H1 (cell line): Measurements from ENCODE around the gene NXPH1. TPM values are rescaled to one million over a fixed set of nuclear protein-coding genes. Genes with fewer than 3 reads are reported as not detected.

Experiments used
- CTCF ChIA-PET: fragments of 300-600 bp; sonication (Branson Sonifier 250); formaldehyde crosslinking; loops from one replicate; lab custom pipeline; 2021; ENCODE audit not compliant: partially characterized antibody; lab: Charles Lee
- POLR2A ChIA-PET: fragments of 300-600 bp; sonication (Branson Sonifier 250); formaldehyde crosslinking; loops from one replicate; lab custom pipeline; 2021; ENCODE audit warnings: inconsistent platforms; ENCODE audit not compliant: partially characterized antibody; lab: Charles Lee
- DNase-seq, 2 experiments: peaks; one replicate each; pipeline versions ENCODE4 v3.0.0 to v3.0.0-alpha.2; 2010 to 2022; ENCODE audit warnings: low spot score in 2 of 2, low read depth in 1 of 2, mixed read lengths in 1 of 2
- FAIRE-seq: peaks from 2 replicates; lab custom pipeline; 2011; peaks lifted over from hg19 to GRCh38; lab: Jason Lieb, UNC
- H2AFZ ChIP-seq: 2 replicates; pipeline ENCODE4 v1.8.1; 2012; ENCODE audit warnings: low read length, inconsistent platforms
- H2AK5ac ChIP-seq: 2 replicates; pipeline ENCODE4 v1.6.1; 2013; ENCODE audit warnings: low read depth, low read length
- H2BK120ac ChIP-seq: replicated peaks from 2 replicates; pipeline ENCODE3; 2013; ENCODE audit warnings: low read depth, low read length, inconsistent platforms
- H2BK12ac ChIP-seq: 2 replicates; pipeline ENCODE4 v1.6.1; 2013; ENCODE audit warnings: low read depth, low read length
- H2BK15ac ChIP-seq: 2 replicates; pipeline ENCODE4 v1.6.1; 2013; ENCODE audit warnings: low read length
- H2BK20ac ChIP-seq: 2 replicates; pipeline ENCODE4 v1.6.1; 2013; ENCODE audit warnings: low read length
- H2BK5ac ChIP-seq: 2 replicates; pipeline ENCODE4 v1.6.1; 2013; ENCODE audit warnings: low read depth, low read length
- H3K14ac ChIP-seq: 2 replicates; pipeline ENCODE4 v1.6.1; 2013; ENCODE audit warnings: inconsistent platforms; ENCODE audit not compliant: insufficient read length
- H3K18ac ChIP-seq: 2 replicates; pipeline ENCODE4 v1.6.1; 2013; ENCODE audit warnings: low read length; ENCODE audit errors: extremely low read depth
- H3K23ac ChIP-seq: 2 replicates; pipeline ENCODE4 v1.6.1; 2013; ENCODE audit warnings: inconsistent platforms; ENCODE audit not compliant: insufficient read length
- H3K23me2 ChIP-seq: 2 replicates; pipeline ENCODE4 v1.6.1; 2013; ENCODE audit warnings: low read depth, low read length
- H3K27ac ChIP-seq: 2 replicates; pipeline ENCODE4 v1.6.1; 2011; ENCODE audit warnings: low read depth, low read length, inconsistent platforms
- H3K27me3 ChIP-seq, 4 experiments: replicated peaks in 1 of 4; 1 replicate in 1 of 4; 2 replicates in 3 of 4; pipeline versions ENCODE4 v1.6.1 to v1.8.1; 2011 to 2013; ENCODE audit warnings: low read length in 3 of 4, mild to moderate bottlenecking in 3 of 4, inconsistent platforms in 2 of 4, mixed read lengths in 2 of 4, moderate library complexity in 1 of 4; ENCODE audit not compliant: control insufficient read depth in 3 of 4, insufficient read depth in 3 of 4; ENCODE audit errors: extremely low read depth in 1 of 4
- H3K36me3 ChIP-seq, 4 experiments: 2 replicates each; pipeline versions ENCODE4 v1.6.1 to v1.8.1; 2011 to 2013; ENCODE audit warnings: mild to moderate bottlenecking in 4 of 4, low read length in 3 of 4, moderate library complexity in 2 of 4, control low read depth in 1 of 4, inconsistent platforms in 1 of 4; ENCODE audit not compliant: insufficient read depth in 4 of 4, control insufficient read depth in 2 of 4
- H3K4ac ChIP-seq: replicated peaks from 2 replicates; pipeline ENCODE3; 2013; ENCODE audit warnings: low read length, low read depth, mixed read lengths, inconsistent platforms; ENCODE audit not compliant: insufficient read length
- H3K4me1 ChIP-seq, 4 experiments: replicated peaks in 1 of 4; 1 replicate in 1 of 4; 2 replicates in 3 of 4; pipeline versions ENCODE4 v1.6.1 to v1.8.1; 2011 to 2013; ENCODE audit warnings: low read length in 3 of 4, inconsistent platforms in 2 of 4, mixed read lengths in 1 of 4; ENCODE audit not compliant: insufficient read depth in 4 of 4, control insufficient read depth in 3 of 4
- H3K4me2 ChIP-seq, 2 experiments: 2 replicates each; pipeline versions ENCODE4 v1.6.1 to v1.8.1; 2011 to 2013; ENCODE audit warnings: low read depth in 2 of 2, low read length in 2 of 2, control low read depth in 1 of 2, inconsistent platforms in 1 of 2, mild to moderate bottlenecking in 1 of 2; ENCODE audit not compliant: insufficient read depth in 1 of 2
- H3K4me3 ChIP-seq, 4 experiments: fragments of 200-600, 300-600 bp in 1 of 4; sonication (generic), shearing (Covaris generic), sonication (Bioruptor Twin) in 1 of 4; 2 replicates each; pipeline versions ENCODE4 v1.5.1 to v1.8.1; 2011 to 2016; ENCODE audit warnings: low read length in 4 of 4, low read depth in 3 of 4, control low read depth in 2 of 4, inconsistent platforms in 2 of 4, mild to moderate bottlenecking in 2 of 4, mixed read lengths in 1 of 4, moderate library complexity in 1 of 4; ENCODE audit not compliant: insufficient read depth in 2 of 4; ENCODE audit errors: extremely low read depth in 1 of 4
- H3K56ac ChIP-seq: replicated peaks from 2 replicates; pipeline ENCODE3; 2013; ENCODE audit warnings: low read depth, mild to moderate bottlenecking, mixed read lengths, low read length, inconsistent platforms; ENCODE audit not compliant: insufficient read length
- H3K79me1 ChIP-seq: 2 replicates; pipeline ENCODE4 v1.6.1; 2013; ENCODE audit warnings: low read depth, low read length, control low read depth
- H3K79me2 ChIP-seq, 2 experiments: 2 replicates each; pipeline versions ENCODE4 v1.6.1 to v1.8.1; 2012 to 2013; ENCODE audit warnings: low read length in 2 of 2, mild to moderate bottlenecking in 2 of 2, inconsistent platforms in 1 of 2; ENCODE audit not compliant: insufficient read depth in 2 of 2, control insufficient read depth in 1 of 2
- H3K9ac ChIP-seq, 4 experiments: replicated peaks in 1 of 4; 1 replicate in 1 of 4; 2 replicates in 3 of 4; pipeline versions ENCODE4 v1.6.1 to v1.8.1; 2011 to 2013; ENCODE audit warnings: low read depth in 3 of 4, low read length in 3 of 4, control low read depth in 2 of 4, mild to moderate bottlenecking in 2 of 4, moderate library complexity in 2 of 4, inconsistent platforms in 1 of 4; ENCODE audit errors: extremely low read depth in 1 of 4
- H3K9me3 ChIP-seq, 2 experiments: 2 replicates each; pipeline versions ENCODE4 v1.6.1 to v1.8.1; 2012 to 2013; ENCODE audit warnings: mild to moderate bottlenecking in 2 of 2, moderate library complexity in 2 of 2, control low read depth in 1 of 2, inconsistent platforms in 1 of 2, low read depth in 1 of 2, low read length in 1 of 2, mixed read lengths in 1 of 2; ENCODE audit not compliant: insufficient read depth in 2 of 2
- H4K20me1 ChIP-seq, 2 experiments: replicated peaks in 1 of 2; 2 replicates each; pipeline versions ENCODE3 to v1.8.1; 2011 to 2013; ENCODE audit warnings: inconsistent platforms in 2 of 2, low read length in 2 of 2, mild to moderate bottlenecking in 1 of 2; ENCODE audit not compliant: insufficient read depth in 2 of 2, control insufficient read depth in 1 of 2
- H4K5ac ChIP-seq: 2 replicates; pipeline ENCODE4 v1.6.1; 2013; ENCODE audit warnings: low read length, low read depth, mixed read lengths, inconsistent platforms; ENCODE audit not compliant: insufficient read length
- H4K8ac ChIP-seq: 2 replicates; pipeline ENCODE4 v1.8.0; 2013; ENCODE audit warnings: mild to moderate bottlenecking, moderate library complexity, low read length, inconsistent platforms; ENCODE audit not compliant: insufficient read depth; ENCODE audit errors: extremely low read depth
- H4K91ac ChIP-seq: replicated peaks from 2 replicates; pipeline ENCODE3; 2013; ENCODE audit warnings: low read length, mixed read lengths, inconsistent platforms; ENCODE audit not compliant: insufficient read length
- CHD1 ChIP-seq: IDR thresholded peaks from 2 replicates; pipeline ENCODE4 v1.6.1; 2012; ENCODE audit warnings: low read depth, low read length, improper control_type of control experiment
- FOSL1 ChIP-seq: IDR thresholded peaks from 2 replicates; pipeline ENCODE4 v1.6.1; 2011; ENCODE audit warnings: mild to moderate bottlenecking, low read depth, low read length, moderate library complexity; ENCODE audit not compliant: insufficient read depth
- HDAC6 ChIP-seq: IDR thresholded peaks from one replicate; pipeline ENCODE4 v1.7.1; 2012; ENCODE audit warnings: low read depth, mild to moderate bottlenecking, inconsistent platforms, low read length, moderate library complexity
- TEAD4 ChIP-seq: IDR thresholded peaks from 2 replicates; pipeline ENCODE4 v1.6.1; 2012; ENCODE audit warnings: low read depth, low read length, inconsistent platforms, mixed read lengths
- WGBS, 2 experiments: shearing (Covaris generic) in 1 of 2; methylation state at CpG; one replicate each; pipeline versions ENCODE4 v1.1.6 to v1.1.7; 2013 to 2015; ENCODE audit warnings: low lambda C conversion rate in 2 of 2, mixed read lengths in 2 of 2, inconsistent platforms in 1 of 2, low coverage in 1 of 2, missing lambda C conversion rate in 1 of 2; ENCODE audit not compliant: insufficient replicate concordance in 2 of 2, insufficient coverage in 1 of 2, insufficient read length in 1 of 2; ENCODE audit errors: extremely low coverage in 1 of 2, missing lambda C conversion rate in 1 of 2; 5-methylcytosine and 5-hydroxymethylcytosine counted together
- polyA plus RNA-seq, 7 experiments: library from polyadenylated mRNA; depleted of rRNA in 3 of 7; stranded (reverse) in 5 of 7; unstranded in 2 of 7; fragments of >200 nt in 5 of 7; fragments of 200-250 nt in 2 of 7; gene quantifications; 1 replicate in 5 of 7; 2 replicates in 1 of 7; 4 replicates in 1 of 7; pipeline versions ENCODE4 v1.2.1 to v1.2.3, GENCODE V29; 2011 to 2013; ENCODE audit warnings: missing spikeins in 2 of 7, mixed read lengths in 2 of 7
- total RNA-seq: library from RNA; stranded (reverse); fragmentation: NEBNext Ultra II Directional; extraction: Animal tissue kit (Norgen Biotek cat#: 25700); gene quantifications from 2 replicates; pipeline ENCODE4 v1.2.1, GENCODE V29; 2021

Gene NXPH1
- total and polyA plus RNA-seq, 2 of the 8 experiments (the other 6 are each of a cell fraction or from before 2014, with no cell fraction given): 0.14 to 1.0 TPM

- ChIA-PET POLR2A (no interaction called here), CTCF (interaction anchor here (0.6 kb wide), 1 partner anchor 358 kb away, joined by 3 read pairs; no protein-coding TSS in a partner anchor)
- Histone ChIP-seq H3K23me2 (no peaks in the 10 kb centered on the region), H3K36me3 (no peaks in the 10 kb centered on the region), H3K9ac (no peak overlapping the region), H2BK120ac (no peak overlapping the region), H3K56ac (no peak overlapping the region), H2BK20ac (no peak overlapping the region), H3K4ac (no peak overlapping the region), H3K18ac (no peak overlapping the region), H3K4me1 (peaks cover 0 to 2% (median under 1%) of the 10 kb centered on the region in 4 experiments; a peak in 1 of 7 replicates), H3K79me1 (no peaks in the 10 kb centered on the region), H4K5ac (no peak overlapping the region), H2BK12ac (no peak overlapping the region), H2BK5ac (no peak overlapping the region), H4K20me1 (no peaks in the 10 kb centered on the region), H3K79me2 (no peaks in the 10 kb centered on the region), H3K9me3 (no peaks in the 10 kb centered on the region; a peak in 1 of 4 replicates), H3K14ac (no peak overlapping the region), H3K27me3 (no peaks in the 10 kb centered on the region), H2AFZ (no peak overlapping the region), H3K4me3 (no peak overlapping the region), H3K27ac (no peak overlapping the region), H2BK15ac (no peak overlapping the region), H2AK5ac (no peak overlapping the region), H4K91ac (no peak overlapping the region), H3K4me2 (no peak overlapping the region), H3K23ac (no peak overlapping the region), H4K8ac (no peak overlapping the region)
- FAIRE-seq (no peak), DNase-seq (no peak)
- WGBS, 2 experiments: 93% methylated on average over 2 of the region's 2 CpGs; no CpG with 5 or more reads in 1 of the 2 experiments
- TF ChIP-seq TEAD4 (no peak), CHD1 (no peak), HDAC6 (no peak), FOSL1 (no peak)
Observed at GRCh38 chr7:8481096-8481495, 47.7 kb downstream of the NXPH1 start.
